ES-I3 (cell line): ENCODE data around the gene CLEC20A.

ENCODE experiments used
- H3K36me3 ChIP-seq: 2 replicates; pipeline ENCODE4 v1.6.1; 2013; ENCODE audit warnings: mild to moderate bottlenecking, low read length, control low read depth, moderate library complexity; ENCODE audit not compliant: insufficient read depth
- H3K4me1 ChIP-seq: 2 replicates; pipeline ENCODE4 v1.6.1; 2013; ENCODE audit warnings: mild to moderate bottlenecking, control low read depth, low read length; ENCODE audit not compliant: insufficient read depth
- H3K9ac ChIP-seq: 2 replicates; pipeline ENCODE4 v1.6.1; 2013; ENCODE audit warnings: low read depth, mild to moderate bottlenecking, low read length, moderate library complexity
- H3K9me3 ChIP-seq: 2 replicates; pipeline ENCODE4 v1.6.1; 2013; ENCODE audit warnings: mild to moderate bottlenecking, low read length, moderate library complexity; ENCODE audit not compliant: control insufficient read depth, insufficient read depth

Gene CLEC20A

GRCh38 chr1:178498896-178499675 lies 2.3 kb upstream of the CLEC20A start:
- no peaks in the 10 kb centered on the region for H3K4me1 ChIP-seq
- no peaks in the 10 kb centered on the region for H3K36me3 ChIP-seq
- H3K9ac ChIP-seq, result no peak overlapping the region
- no peaks in the 10 kb centered on the region for H3K9me3 ChIP-seq

GRCh38 chr1:178497903-178498478 lies 1.2 kb upstream of the CLEC20A start:
- H3K9ac ChIP-seq, result no peak overlapping the region
- no peaks in the 10 kb centered on the region for H3K4me1 ChIP-seq
- no peaks in the 10 kb centered on the region for H3K9me3 ChIP-seq
- H3K36me3 ChIP-seq, result no peaks in the 10 kb centered on the region

- Histone ChIP-seq H3K9me3 (no peaks in the 10 kb centered on the region), H3K36me3 (no peaks in the 10 kb centered on the region), H3K9ac (no peak overlapping the region), H3K4me1 (no peaks in the 10 kb centered on the region)
Measured at GRCh38 chr1:178495741-178496409, 889 bp downstream of the CLEC20A start.

GRCh38 chr1:178495158-178495557 lies 1.6 kb downstream of the CLEC20A start:
- Histone ChIP-seq H3K9ac (no peak overlapping the region), H3K9me3 (no peaks in the 10 kb centered on the region), H3K4me1 (no peaks in the 10 kb centered on the region), H3K36me3 (no peaks in the 10 kb centered on the region)

DNA sequence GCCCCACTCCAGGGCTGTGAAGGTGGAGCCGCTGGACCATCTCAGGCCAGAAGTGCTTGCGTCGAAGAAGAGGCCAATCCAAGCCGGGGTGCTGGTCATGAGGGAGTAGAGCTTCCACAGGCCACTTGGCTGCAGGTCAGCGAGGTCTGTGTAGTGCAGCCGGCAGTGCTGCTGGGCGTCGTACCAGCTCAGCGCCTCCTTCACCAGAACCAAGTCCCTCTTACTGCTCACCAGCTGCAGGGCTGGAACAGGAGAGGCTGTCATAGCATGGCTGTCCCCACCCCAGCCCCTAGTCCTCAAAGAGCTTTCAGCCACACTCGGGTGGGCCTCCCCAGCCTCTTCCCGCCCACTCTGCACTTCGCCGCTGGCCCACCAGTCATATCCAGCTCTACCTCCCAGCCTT lies 2.2 kb downstream of the CLEC20A start:
- no peak overlapping the region for H3K9ac ChIP-seq
- H3K36me3 ChIP-seq, result no peaks in the 10 kb centered on the region
- H3K9me3 ChIP-seq, result no peaks in the 10 kb centered on the region
- H3K4me1 ChIP-seq, result no peaks in the 10 kb centered on the region

GRCh38 chr1:178493301-178493741 lies 3.4 kb downstream of the CLEC20A start:
- Histone ChIP-seq H3K4me1 (no peaks in the 10 kb centered on the region), H3K9me3 (no peaks in the 10 kb centered on the region), H3K9ac (no peak overlapping the region), H3K36me3 (no peaks in the 10 kb centered on the region)

- Histone ChIP-seq H3K9ac (no peak overlapping the region), H3K9me3 (no peaks in the 10 kb centered on the region), H3K36me3 (no peaks in the 10 kb centered on the region), H3K4me1 (no peaks in the 10 kb centered on the region)
Measured at GRCh38 chr1:178492341-178492740, 4.4 kb downstream of the CLEC20A start.

DNA sequence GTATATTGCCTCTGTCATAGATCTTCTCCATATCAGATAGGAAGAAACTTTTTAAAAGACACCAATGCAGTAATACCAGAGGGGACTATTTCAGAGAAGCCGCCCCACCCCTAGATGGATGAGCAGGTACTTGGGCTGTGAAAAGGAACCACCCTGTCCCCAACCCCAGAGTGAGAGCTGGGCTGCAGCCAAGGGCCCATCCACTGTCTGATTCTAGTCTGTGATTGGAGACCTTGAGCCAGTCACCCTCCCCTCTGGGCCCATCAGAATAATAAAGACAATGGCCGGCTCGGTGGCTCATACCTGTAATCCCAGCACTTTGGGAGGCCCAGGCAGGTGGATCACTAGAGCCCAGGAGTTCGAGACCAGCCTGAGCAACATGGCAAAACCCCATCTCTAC lies 5.0 kb downstream of the CLEC20A start:
- Histone ChIP-seq H3K9me3 (no peaks in the 10 kb centered on the region), H3K9ac (no peak overlapping the region), H3K4me1 (no peaks in the 10 kb centered on the region), H3K36me3 (no peaks in the 10 kb centered on the region)

- no peaks in the 10 kb centered on the region for H3K9me3 ChIP-seq
Measured at GRCh38 chr1:178490967-178491366, 5.8 kb downstream of the CLEC20A start.

DNA sequence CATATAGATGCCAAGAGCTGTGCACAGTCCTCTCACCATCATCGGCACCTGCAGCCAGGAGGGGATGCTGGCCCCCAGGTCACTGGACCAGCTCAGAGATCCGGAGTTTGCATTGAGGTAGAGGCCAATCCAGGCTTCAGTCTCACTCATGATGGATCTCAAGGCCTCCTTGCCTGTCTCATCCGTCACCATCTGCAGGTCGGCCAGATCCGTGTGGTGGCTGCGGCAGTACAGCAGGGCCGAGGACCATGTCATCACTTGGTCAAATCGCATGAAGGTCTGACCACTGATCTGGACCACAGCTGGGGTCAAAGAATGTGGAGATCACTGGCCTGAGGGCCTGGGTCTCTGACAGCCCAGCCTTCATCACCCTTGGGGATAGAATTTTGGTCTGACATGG lies 6.6 kb downstream of the CLEC20A start:
- no peaks in the 10 kb centered on the region for H3K9me3 ChIP-seq
- no peaks in the 10 kb centered on the region for H3K36me3 ChIP-seq
- H3K9ac ChIP-seq, result no peak overlapping the region
- H3K4me1 ChIP-seq, result no peaks in the 10 kb centered on the region

More at GRCh38 chr1:178490967-178491366, 5.8 kb downstream of the CLEC20A start:
- Histone ChIP-seq H3K36me3 (no peaks in the 10 kb centered on the region), H3K9ac (no peak overlapping the region), H3K4me1 (no peaks in the 10 kb centered on the region)

- Histone ChIP-seq H3K9me3 (no peaks in the 10 kb centered on the region), H3K4me1 (no peaks in the 10 kb centered on the region), H3K36me3 (no peaks in the 10 kb centered on the region), H3K9ac (no peak overlapping the region)
Measured at GRCh38 chr1:178489399-178489798, 7.4 kb downstream of the CLEC20A start.

DNA sequence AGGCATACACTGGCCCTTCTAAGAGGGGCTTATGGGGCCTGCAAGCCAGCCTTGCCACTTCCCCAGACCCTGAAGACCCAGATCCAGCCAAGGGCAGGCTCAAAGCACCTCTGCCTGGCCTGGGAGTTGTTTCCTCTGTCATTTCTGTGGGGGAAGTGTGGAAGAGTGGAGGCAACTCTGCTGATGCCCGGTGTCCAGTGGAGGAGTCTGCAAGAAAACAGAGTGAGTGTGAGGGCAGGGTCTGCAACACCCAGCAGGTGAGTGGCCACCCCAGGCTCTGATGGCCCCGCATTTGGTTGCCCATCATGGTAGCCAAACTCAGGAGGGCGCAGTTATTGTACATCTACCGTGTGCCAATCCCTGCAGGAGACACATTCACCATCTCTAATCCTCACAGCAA lies 8.4 kb downstream of the CLEC20A start:
- Histone ChIP-seq H3K36me3 (no peaks in the 10 kb centered on the region), H3K9ac (no peak overlapping the region)

DNA sequence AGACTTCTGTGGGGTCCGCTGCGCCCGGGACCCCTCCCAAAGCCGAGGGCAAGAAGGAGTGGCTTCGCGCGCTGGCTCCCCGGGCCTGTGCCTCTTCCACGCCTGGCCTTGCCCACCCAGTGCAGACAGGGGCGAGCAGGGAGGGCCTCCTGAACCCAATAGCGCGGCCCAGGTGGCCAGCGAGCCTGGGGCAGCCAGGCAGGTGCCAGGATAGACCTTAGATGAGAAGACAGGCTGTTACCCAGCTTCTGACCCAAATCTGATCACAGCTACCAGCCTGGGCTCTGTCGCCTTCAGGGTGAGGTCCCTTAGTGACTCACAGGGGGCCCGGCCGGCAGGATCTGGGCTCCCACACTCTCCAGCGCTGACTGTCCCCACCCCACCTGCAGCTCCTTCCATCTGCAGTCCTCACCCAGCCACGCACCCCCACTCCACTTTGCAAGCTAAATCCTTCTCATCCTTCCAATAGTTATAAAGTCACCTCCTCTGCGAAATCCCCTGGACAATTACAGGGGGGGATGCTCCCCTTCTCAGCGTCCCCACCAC lies 9.6 kb downstream of the CLEC20A start:
- H3K36me3 ChIP-seq, result no peaks in the 10 kb centered on the region
- H3K9ac ChIP-seq, result no peak overlapping the region
- H3K4me1 ChIP-seq, result no peaks in the 10 kb centered on the region
- H3K9me3 ChIP-seq, result no peaks in the 10 kb centered on the region

More for the DNA sequence above, 8.4 kb downstream of the CLEC20A start:
- Histone ChIP-seq H3K9me3 (no peaks in the 10 kb centered on the region), H3K4me1 (no peaks in the 10 kb centered on the region)

DNA sequence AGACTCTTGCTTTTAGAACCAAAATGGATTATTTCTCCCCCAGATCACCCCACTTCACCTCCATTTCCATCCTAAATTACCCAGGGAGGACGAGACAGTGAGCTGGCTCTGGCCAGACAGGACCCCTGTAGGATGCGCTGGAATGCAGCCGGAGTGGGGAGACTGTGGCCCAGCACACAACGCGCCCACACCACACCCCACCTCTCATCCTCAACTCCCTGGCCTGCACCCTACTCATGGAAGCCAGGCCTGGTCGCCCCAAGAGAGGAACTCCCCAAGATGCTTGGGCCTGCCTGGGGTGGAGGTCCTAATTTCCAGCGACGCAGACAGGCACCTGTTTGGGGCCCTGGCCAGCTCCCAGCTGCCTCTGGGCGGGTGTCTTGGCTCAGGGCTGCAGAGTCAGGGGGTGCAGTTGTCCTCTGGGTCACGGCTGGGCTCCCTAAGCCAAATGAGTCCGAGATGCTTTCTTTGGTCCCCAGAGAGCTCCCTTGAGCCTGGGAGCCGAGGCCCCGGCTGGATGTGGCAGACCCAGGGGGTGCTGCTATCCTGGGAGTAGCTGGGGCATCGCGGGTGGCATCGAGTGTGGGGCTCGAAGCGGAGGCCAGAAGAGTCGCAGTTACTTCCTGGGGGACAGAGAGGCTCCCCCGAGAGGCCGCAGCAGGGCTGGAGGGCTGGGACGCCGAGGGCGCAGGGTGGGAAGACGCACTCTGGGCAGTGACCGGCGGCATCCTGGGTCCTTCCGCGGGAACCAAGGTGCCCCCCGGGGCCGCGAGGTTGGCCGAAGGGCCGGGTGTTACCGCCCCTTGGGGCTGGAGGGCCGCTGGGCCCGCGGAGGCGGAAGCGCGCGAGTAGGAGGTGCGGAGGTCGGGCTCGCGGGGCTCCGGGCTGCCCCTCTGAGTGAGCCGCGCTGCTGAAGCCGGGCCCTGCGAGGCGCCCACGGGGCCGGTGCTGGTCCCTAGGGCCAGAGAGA lies 10.4 kb downstream of the CLEC20A start:
- no peaks in the 10 kb centered on the region for H3K9me3 ChIP-seq
- no peak overlapping the region for H3K9ac ChIP-seq
- no peaks in the 10 kb centered on the region for H3K36me3 ChIP-seq
- no peaks in the 10 kb centered on the region for H3K4me1 ChIP-seq
